HG02623 (cell line): Measurements from ENCODE around the gene PRKN.
"Not testable (repeated sequence)": the region's sequence is repeated elsewhere in the genome, so short reads cannot be mapped to it uniquely, and the experiment has no call there.

ENCODE experiments used
- ATAC-seq: cut with Tn5 transposase; IDR thresholded peaks from one replicate; pipeline ENCODE4 v1.9.1; 2021; ENCODE audit warnings: moderate library complexity; ENCODE audit not compliant: unreplicated experiment

The PRKN gene

DNA sequence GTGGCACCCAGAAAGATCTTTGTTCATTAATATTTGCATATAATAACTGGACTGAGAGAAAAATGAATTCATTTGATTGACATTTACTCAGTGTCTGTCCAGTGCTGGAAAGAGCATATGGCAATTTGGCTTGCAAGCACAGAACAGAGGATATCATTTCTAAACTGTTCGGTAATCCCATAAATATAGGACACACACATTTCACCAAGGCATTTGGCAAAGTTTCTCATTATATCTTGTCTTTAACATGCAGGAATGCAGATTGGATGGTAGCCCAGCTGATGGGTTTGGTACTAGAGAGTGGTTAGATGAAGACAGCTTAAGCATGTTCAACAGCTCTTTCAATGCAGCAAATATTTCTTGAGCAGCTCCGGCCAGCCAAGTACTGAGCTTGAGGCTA is 259.2 kb downstream of the PRKN start:
- no peak for ATAC-seq

DNA sequence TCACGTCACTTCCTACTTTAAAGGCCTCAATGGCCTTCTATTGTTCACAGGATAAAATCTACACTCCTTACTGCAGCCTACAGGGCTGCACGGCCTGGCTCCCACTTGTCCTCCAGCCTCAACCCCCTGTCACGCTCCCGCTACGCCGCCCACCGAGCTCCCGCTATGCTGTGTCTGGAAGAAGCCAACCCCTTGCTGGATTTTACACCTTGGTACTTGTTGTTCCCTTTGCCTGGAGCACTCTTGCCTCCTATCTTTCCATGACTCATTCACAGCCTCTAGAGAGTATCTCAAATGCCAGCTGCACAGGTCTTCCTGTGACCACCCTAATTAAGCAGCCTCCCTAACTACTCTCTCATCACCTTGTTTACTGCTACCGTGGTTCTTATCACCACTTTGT is 259.9 kb downstream of the PRKN start:
- no peak for ATAC-seq

DNA sequence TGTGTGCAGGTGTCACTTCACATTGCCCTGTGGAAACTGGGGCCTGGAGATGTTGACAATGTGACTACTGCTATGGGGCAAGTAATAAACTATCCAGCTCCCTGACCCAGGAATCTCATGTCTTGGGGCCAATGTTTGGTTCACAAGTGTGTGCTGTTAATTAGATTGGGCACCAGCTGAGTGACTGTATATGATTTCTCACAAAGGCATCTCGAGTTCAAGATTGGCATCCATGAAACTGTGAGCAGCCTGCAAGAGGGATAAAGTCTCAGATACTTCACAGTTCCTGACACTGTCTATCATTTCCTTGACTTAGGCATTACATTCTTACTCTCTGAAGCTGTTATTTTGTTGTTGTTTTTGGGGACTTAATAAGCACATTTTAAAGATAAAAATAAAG is 264.0 kb downstream of the PRKN start:
- no peak for ATAC-seq

DNA sequence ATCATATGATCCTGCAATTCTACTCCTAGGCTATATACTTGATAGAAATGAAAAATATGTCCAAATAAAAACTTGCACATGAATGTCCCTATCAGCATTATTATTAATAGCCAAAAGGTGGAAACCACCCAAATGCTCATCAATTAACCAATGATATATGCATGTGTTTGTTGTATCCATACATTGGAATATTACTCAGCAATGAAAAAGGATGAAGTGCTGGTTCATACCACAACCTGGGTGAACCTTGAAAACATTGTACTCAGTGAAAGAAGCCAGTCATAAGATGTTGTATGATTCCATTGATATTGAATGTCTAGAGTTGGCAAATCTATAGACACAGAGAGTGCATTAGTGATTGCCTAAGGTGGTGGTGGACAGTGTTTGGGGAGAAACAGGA is 267.6 kb downstream of the PRKN start:
- ATAC-seq: no peak

DNA sequence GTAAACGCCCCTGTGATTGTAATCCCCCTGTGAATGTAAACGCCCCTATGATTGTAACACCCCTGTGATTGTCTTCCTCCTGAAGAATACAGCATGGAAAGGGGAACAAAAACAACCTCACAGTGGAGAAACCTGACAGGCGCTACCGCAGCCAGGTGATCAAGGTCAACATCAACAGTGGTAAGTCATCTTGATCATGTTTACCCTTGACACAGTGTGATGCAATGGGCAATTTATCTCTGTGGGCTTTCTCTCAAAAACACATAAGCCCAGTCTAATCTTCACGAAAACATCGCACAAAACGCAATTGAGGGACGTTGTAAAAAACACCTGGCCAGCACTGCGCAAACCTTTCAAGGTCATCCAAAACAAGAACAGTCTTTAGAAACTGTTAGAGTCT is 277.2 kb downstream of the PRKN start:
- no peak for ATAC-seq

DNA sequence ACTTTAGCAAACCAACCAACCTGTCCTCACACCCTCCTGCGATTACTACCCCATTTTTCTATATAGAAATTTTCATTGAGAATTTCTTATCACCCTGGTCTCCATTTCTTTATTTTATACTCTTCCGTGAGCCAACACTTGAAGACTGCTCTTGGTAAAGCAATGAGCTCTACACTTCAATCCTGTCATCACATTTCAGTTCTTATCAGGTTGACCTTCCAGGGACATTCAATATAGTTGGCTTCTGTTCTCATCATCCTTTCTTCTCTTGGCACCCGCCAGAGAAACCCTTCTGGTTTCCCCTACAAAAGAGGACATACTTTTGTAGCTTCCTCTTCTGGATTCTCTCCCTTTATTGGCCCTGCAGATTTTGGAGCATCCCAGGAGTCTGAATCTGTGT is 279.3 kb downstream of the PRKN start:
- ATAC-seq: no peak

GRCh38 chr6:162443101-162443500 is 284.5 kb downstream of the PRKN start:
- no peak for ATAC-seq

GRCh38 chr6:162442687-162443086 is 284.9 kb downstream of the PRKN start:
- ATAC-seq: no peak

DNA sequence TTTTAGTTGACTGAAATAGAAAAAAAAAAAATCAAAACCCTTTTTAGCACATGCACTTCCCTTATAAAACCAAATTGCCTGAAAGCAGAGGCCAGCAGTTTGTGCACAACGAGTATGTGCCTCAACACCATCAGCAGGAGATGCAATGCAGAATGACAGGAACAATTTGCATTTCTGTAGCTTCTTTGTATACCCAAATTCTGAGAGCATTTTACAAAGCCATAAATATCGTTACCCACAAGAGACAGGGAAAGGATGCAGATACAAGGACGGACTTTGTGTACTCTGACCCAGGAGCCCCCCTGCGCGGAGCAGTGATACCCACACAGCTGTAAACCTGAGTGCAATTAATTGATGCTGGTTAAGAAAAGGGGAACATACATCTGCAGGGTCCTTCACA is 285.6 kb downstream of the PRKN start:
- ATAC-seq: no peak

DNA sequence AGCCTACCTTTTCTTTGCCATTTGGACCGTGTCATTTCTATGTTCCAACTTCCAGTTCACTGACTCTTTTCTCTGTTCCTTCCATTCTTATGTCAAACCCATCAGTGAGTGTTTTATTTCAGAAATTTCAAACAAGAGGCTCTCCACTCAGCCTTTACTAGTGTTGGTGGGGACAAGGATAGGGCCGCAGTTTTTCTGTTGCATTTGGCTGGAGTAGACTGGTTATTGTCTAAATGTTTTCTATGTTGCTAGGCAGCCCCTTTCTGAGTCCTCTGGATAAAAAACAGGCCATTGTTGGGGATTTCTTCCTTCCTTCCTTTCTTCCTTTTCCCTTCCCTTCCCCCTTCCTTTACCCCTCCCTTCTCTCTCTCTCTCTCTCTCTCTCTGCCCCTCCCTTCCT is 288.6 kb downstream of the PRKN start:
- ATAC-seq: no peak

DNA sequence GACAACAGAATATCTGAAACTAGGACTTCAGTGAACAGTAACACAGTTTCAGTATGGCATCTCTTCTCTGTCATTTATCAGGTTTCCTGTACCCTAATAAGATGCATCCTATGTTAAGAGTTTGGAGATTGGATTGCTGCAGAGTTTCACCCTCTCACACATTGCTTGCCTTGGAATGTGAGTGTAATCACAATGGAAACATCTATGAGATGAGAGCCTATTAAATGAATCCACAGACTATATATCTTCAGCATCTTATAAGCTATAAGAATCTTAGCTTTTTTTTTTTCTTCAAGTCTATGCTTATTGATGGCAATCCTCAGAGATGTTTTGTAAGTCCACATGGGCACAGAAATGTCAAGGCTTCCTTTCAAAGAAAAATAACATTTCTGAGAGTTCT is 292.5 kb downstream of the PRKN start:
- no peak for ATAC-seq

DNA sequence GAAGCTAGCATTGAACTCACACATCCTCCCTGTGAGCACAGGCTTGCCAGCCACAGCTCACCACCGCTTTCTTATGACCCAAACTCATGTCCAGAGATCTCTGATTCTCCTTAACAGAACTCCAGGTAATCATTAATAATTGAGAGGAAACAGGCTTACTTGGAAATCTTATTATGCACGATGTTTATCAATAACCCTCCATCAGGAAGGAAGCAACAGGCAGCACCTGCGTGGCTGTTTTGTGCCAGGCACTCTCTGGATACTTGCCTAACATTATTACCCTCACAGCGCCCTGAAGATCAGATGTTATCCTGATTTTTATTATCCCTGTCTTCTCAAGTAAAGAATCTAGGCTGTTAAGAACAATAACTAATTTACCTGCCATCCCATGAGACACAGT is 306.6 kb downstream of the PRKN start:
- no peak for ATAC-seq

GRCh38 chr6:162416831-162417537 is 310.6 kb downstream of the PRKN start:
- no peak for ATAC-seq

- no peak for ATAC-seq
Measured at GRCh38 chr6:162416307-162416706, 311.3 kb downstream of the PRKN start.

- no peak for ATAC-seq
Measured at GRCh38 chr6:162409741-162410691, 317.6 kb downstream of the PRKN start.

DNA sequence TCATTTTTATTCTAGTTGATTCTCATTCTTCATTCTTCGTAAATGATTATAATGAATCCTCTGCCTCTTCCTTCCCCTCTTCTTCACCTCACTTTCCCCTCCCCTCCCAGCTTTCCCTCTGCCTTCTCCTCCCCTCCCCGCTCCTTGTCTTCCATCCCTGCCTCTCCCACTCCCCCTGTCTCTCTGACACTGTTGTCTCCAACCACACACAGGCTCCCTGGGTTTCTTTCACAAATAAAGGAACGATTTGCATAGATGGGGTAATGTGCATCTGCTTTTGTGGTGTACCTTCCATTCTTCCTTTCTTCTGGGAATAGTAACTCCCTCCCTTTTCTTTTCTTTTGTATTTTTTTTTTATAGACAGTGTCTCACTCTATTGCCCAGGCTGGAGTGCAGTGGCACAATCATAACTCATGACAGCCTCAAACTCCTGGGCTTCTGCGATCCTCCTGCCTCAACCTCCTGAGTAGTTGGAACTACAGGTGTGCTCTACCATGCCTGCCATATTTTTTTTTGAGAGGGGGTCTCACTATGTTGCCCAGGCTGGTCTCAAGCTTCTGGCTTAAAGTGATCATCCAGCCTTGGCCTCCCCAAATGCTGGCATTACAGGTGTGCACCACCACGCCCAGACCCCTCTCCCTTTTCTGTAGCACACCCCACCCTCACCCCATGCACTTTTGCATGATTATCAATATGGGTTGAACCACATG is 318.6 kb downstream of the PRKN start:
- ATAC-seq: no peak

DNA sequence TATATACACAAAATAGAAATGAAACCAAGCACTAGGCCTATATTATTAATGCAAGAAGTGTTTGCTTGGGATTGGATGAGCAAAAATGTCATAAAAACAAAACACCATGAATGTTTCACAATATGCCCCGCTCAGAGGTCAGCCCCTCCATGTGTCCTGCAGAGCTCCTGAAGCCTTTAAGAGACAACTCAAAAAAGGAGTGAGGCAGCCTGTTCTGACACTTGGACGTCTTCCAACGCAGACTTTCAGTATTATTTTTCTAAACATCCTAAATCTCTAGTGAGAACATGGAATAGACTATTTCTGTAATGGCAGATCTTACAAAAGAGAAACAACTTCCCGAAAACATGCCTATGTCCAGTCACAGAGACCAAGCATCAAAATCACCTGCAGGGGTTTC is 322.6 kb downstream of the PRKN start:
- no peak for ATAC-seq

DNA sequence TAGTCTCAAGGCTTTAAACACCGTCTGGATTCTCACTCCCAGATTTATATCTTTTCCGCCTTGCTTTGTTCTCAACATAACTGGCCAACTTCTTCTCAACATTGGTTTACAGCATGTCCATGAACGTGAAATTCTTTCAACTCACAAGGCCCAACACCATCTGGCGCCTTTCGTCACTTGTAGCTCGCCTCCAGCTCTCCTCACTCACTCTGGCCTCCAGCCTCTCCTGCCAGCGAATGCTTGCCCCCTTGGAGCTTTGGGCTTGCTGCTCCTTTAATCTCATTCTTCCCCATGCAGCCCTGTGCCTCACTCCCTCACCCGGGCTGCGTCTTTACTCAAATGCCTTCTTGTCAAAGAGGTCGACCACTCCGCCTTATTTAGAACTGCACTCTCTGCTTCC is 324.5 kb downstream of the PRKN start:
- ATAC-seq: no peak

GRCh38 chr6:162395181-162395580 is 332.4 kb downstream of the PRKN start:
- ATAC-seq: no peak

GRCh38 chr6:162390961-162391811 is 336.4 kb downstream of the PRKN start:
- not testable (repeated sequence) for ATAC-seq
